GM18508 (cell line): ENCODE measurements around the gene POLN.
"Not testable (repeated sequence)": the region's sequence is repeated elsewhere in the genome, so short reads cannot be mapped to it uniquely, and the experiment has no call there.

Experiments used
- ATAC-seq: cut with Tn5 transposase; IDR thresholded peaks from one replicate; pipeline ENCODE4 v1.9.1; 2021; ENCODE audit warnings: moderate number of reproducible peaks; ENCODE audit not compliant: insufficient read depth, unreplicated experiment

The POLN gene

GRCh38 chr4:2172627-2173231 lies 69.2 kb downstream of the POLN start:
- ATAC-seq: no peak

DNA sequence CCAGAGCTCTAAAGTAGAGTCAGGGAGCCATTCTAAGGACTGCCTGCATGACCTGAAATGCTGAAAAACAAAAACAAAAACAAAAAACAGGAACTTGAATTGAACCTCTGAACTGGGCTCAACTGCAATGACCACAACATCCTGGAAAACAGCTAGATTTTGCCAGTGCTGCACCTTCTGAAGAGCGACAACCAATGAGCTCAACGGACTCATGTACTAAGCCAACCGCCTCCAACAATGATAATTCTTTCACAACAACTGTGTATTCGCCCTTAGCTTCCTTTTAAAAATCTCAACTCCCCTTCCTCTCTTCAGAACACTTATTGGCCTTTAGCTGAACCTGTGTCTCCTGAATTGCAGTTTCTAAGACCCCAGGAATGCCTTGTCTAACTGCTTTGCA lies 69.8 kb downstream of the POLN start:
- ATAC-seq: no peak

- no peak for ATAC-seq
Observed at GRCh38 chr4:2168469-2169319, 73.2 kb downstream of the POLN start.

DNA sequence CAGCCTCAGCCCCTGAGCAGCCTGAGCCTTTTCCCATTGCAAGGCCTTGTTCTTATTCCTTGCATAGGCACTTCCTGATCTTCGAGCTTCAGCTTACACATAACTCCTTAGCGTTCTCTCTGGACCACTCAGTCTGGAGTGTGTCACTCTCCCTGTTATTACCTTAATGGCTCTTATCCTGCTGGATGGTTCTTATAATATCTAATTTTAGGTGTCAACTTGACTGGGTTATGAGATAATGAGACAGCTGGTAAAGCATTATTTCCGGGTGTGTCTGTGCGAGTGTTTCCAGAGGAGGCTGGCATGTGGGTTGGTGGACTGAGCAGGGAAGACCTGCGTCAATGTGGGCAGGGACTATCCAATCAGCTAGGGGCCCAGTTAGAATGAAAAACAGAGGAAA lies 75.7 kb downstream of the POLN start:
- no peak for ATAC-seq

GRCh38 chr4:2165391-2165790 lies 76.5 kb downstream of the POLN start:
- ATAC-seq: no peak

GRCh38 chr4:2163311-2163821 lies 78.6 kb downstream of the POLN start:
- ATAC-seq: no peak

DNA sequence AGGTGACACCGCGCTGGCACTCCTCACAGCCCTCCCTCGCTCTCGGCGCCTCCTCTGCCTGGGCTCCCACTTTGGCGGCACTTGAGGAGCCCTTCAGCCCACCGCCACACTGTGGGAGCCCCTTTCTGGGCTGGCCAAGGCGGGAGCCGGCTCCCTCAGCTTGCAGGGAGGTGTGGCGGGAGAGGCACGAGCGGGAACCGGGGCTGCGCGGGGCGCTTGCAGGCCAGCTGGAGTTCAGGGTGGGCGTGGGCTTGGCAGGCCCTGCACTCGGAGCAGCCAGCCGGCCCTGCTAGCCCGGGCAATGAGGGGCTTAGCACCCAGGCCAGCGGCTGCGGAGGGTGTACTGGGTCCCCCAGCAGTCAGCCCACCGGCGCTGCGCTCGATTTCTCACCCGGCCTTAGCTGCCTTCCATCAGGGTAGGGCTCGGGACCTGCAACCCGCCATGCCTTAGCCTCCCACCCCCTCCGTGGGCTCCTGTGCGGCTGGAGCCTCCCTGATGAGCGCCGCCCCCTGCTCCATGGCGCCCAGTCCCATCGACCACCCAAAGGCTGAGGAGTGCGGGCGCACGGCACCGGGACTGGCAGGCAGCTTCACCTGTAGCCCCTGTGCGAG lies 80.7 kb downstream of the POLN start:
- not testable (repeated sequence) for ATAC-seq

- no peak for ATAC-seq
Observed at GRCh38 chr4:2159931-2160330, 82.0 kb downstream of the POLN start.

- no peak for ATAC-seq
Observed at GRCh38 chr4:2155246-2155645, 86.7 kb downstream of the POLN start.

DNA sequence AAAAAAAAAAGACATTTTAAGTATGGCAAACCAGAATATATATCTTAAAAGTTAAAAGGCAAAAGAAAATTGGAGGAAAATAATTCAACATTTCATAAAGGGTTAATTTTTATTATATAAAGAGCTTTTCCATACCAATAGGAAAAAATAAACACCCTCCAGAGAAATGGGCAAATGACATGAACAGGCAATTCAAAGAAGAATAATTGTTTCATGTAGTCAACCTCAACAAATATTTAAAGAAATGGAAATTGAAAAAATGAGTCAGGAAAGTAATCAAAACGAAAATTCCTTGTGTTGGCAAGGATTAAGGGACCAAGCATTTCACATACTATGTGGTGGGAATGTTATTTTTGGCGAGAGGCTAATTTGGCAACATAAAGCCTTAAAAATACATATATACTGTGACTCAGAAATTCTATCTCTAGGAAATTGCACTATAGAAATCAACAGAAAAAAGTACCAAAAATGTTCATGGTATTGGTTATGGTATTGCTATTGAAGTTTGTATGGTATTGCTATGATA lies 87.6 kb downstream of the POLN start:
- no peak for ATAC-seq

GRCh38 chr4:2151544-2151943 lies 90.4 kb downstream of the POLN start:
- no peak for ATAC-seq

- no peak for ATAC-seq
Observed at GRCh38 chr4:2150076-2150475, 91.8 kb downstream of the POLN start.

DNA sequence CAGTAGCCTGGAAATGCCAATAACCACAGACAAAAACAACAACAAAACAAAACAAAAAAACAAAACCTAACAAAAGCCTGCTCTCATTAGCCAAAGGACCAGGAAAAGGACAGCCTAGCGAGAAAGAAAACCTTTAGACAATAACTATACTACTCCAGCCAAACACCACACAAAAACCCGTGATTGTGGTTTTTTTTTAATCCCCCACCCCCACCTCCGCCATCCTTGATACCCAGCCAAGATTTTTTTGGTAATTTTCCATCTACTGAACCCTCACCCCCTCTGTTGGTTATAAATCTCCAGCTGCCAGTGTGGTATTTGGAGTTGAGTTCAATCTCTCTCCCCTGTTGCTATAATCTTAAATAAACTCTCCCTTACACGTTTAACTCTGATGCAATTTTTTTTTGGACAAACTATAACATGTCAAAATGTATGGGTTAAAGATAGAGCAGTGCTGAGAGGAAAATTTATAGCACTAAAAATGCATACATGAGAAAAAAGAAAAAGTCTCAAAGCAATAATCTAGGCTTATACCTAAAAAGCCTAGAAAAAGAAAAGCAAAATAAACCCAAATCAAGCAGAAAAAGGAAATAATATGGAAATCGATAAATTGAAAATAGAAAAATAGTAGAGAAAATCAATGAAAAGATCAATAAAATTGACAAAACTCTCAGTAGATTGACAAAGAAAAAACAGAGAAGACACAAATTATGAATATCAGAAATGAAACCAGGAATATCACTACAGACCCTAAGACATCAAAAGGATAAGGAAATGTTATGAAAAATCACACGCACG lies 99.1 kb downstream of the POLN start:
- ATAC-seq: no peak

- no peak for ATAC-seq
Observed at GRCh38 chr4:2141762-2142451, 100.0 kb downstream of the POLN start.

DNA sequence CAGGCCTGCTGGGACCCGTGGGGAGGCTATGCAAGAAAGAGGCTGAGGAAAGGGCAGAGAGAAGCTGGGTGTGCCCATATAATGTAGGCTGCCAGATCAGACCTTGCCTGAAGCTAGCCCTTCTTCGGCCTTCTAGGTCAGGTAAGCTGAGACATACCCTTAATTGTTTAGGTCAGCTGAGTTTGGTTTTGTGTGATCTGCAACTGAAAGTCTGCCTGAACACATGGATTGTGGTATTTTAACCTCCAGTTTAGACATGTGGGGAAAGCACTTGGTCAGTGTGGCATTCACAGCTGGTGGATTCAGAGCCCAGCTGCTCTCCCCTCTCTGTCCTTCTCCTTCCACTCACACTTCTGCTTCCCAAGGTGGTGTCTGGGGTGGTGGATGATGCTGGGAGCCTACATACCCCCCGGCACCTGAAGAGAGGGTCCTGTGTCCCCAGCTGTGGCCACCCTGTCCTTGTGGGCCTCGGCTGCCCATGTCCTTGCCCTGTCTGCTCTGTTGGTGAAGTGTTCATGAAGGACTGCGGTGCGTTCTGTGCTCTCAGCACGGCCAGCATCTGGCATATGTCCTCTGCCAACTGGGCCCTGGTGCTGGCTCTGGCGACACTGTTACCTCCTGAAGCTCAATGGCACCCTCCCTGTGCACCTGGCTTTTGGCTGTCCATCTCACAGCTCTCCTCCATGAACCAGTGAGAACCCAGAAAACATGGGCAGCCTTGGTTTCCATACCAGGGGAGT lies 100.7 kb downstream of the POLN start:
- ATAC-seq: no peak

GRCh38 chr4:2138846-2139500 lies 102.9 kb downstream of the POLN start:
- ATAC-seq: no peak

DNA sequence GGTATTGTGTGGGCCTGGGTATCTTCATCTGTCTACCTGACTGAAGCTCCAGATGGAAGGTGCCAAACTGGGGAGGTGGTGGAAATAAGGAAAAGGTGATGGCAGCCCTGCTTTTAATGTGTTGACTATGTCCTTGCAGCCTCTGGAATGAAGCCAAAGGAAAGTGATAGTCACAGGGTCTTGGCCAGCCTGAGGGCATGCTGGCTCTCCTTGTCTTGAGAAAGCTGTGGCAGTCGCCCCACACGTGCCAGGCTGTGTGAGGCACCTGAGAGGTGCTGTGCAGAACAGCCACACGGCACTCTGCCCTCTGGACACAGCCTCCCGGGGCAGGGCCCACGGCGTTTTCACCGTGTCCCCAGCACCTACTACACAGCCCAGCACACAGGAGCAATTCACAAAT lies 105.2 kb downstream of the POLN start:
- no peak for ATAC-seq

- ATAC-seq: no peak
Observed at GRCh38 chr4:2135083-2135482, 106.8 kb downstream of the POLN start.

DNA sequence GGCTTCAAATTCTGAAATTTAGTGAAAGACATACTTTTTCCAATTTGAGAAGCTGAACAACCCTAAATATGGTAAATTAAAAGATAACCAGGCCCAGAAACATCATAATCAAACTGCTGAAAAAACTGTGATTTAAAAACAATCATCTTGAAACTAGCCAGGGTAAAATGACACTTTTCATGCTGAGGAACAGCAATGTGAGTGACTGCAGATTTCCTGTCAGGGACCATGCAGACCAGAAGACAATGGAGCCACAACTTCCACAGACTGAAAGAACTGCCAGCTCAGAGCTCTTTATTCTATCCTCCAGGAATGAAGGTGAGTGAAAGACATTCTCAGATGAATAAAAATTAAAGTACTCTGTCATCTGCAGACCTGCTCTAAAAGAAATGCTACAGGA lies 109.5 kb downstream of the POLN start:
- no peak for ATAC-seq
